Measurements from ENCODE around the gene ARRB2.

DNA sequence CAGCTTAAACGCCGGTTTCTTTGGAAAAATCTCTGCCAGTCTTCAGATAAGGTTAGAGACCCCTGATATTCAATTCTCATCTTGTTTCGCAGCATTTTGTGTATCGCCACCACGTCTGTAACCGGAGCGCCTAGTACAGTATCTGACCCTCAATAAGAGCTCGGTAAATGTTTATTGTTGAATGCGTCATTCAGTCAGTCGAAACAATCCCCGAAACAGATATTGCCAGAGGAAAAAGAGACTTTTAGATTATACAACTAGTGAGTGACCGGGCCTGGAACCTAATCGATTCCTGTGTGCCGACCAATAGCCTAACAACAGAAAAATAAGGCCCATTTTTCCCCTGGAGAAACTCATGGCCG lies 7.1 kb upstream of the ARRB2 start:
- TF ChIP-seq, protein P1, sequence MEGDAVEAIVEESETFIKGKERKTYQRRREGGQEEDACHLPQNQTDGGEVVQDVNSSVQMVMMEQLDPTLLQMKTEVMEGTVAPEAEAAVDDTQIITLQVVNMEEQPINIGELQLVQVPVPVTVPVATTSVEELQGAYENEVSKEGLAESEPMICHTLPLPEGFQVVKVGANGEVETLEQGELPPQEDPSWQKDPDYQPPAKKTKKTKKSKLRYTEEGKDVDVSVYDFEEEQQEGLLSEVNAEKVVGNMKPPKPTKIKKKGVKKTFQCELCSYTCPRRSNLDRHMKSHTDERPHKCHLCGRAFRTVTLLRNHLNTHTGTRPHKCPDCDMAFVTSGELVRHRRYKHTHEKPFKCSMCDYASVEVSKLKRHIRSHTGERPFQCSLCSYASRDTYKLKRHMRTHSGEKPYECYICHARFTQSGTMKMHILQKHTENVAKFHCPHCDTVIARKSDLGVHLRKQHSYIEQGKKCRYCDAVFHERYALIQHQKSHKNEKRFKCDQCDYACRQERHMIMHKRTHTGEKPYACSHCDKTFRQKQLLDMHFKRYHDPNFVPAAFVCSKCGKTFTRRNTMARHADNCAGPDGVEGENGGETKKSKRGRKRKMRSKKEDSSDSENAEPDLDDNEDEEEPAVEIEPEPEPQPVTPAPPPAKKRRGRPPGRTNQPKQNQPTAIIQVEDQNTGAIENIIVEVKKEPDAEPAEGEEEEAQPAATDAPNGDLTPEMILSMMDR (IDR thresholded peaks at IDR 0.05) = no peak
- TF ChIP-seq POLR2A (IDR thresholded peaks at IDR 0.05) (no peak), EP300 (IDR thresholded peaks at IDR 0.05) (no peak), POLR2AphosphoS5 (IDR thresholded peaks at IDR 0.05) (no peak)
